Astrocyte (in vitro differentiated cells and primary cell): ENCODE results near the gene SUPT4H1. TPM values are rescaled to one million over a fixed set of nuclear protein-coding genes. Genes with fewer than 3 reads are reported as not detected.
A peak's percentile ranks its signal among the peaks of the same experiment; 100 is the strongest.

Source experiments
- DNase-seq: peaks from one replicate; pipeline ENCODE4 v3.0.0-alpha.2; 2010; ENCODE audit warnings: low read depth
- FAIRE-seq: peaks from 2 replicates; lab custom pipeline; 2011; peaks lifted over from hg19 to GRCh38; lab: Jason Lieb, UNC
- H2AFZ ChIP-seq: 2 replicates; pipeline ENCODE4 v1.6.0; 2012; ENCODE audit warnings: low read depth, low read length, inconsistent platforms
- H3K27ac ChIP-seq: 2 replicates; pipeline ENCODE4 v1.5.1; 2011; ENCODE audit warnings: low read depth, low read length, inconsistent platforms
- H3K27me3 ChIP-seq: 2 replicates; pipeline ENCODE4 v1.6.0; 2011; ENCODE audit warnings: low read length, inconsistent platforms; ENCODE audit not compliant: insufficient read depth
- H3K36me3 ChIP-seq: 2 replicates; pipeline ENCODE4 v1.5.1; 2011; ENCODE audit warnings: low read length, inconsistent platforms; ENCODE audit not compliant: insufficient read depth
- H3K4me1 ChIP-seq: 2 replicates; pipeline ENCODE4 v1.5.1; 2011; ENCODE audit warnings: low read length, inconsistent platforms; ENCODE audit not compliant: insufficient read depth
- H3K4me2 ChIP-seq: 2 replicates; pipeline ENCODE4 v1.6.0; 2012; ENCODE audit warnings: low read length, inconsistent platforms
- H3K4me3 ChIP-seq: 2 replicates; pipeline ENCODE4 v1.5.1; 2011; ENCODE audit warnings: low read depth, mild to moderate bottlenecking, low read length, inconsistent platforms; ENCODE audit not compliant: insufficient read depth
- H3K79me2 ChIP-seq: 2 replicates; pipeline ENCODE4 v1.6.0; 2012; ENCODE audit warnings: mild to moderate bottlenecking, low read length, inconsistent platforms; ENCODE audit not compliant: insufficient read depth
- H3K9ac ChIP-seq: 2 replicates; pipeline ENCODE4 v1.6.0; 2012; ENCODE audit warnings: mild to moderate bottlenecking, low read length, inconsistent platforms
- H3K9me3 ChIP-seq: 2 replicates; pipeline ENCODE4 v1.5.1; 2012; ENCODE audit warnings: low read depth, mild to moderate bottlenecking, low read length, inconsistent platforms; ENCODE audit not compliant: insufficient read depth
- H4K20me1 ChIP-seq: 2 replicates; pipeline ENCODE4 v1.6.0; 2012; ENCODE audit warnings: low read length, inconsistent platforms; ENCODE audit not compliant: insufficient read depth
- H3K27ac Mint-ChIP-seq: one replicate; pipeline ENCODE4 v1.8.0; 2021; ENCODE audit warnings: mild to moderate bottlenecking, mixed read lengths; ENCODE audit not compliant: unreplicated experiment
- H3K27me3 Mint-ChIP-seq: one replicate; pipeline ENCODE4 v1.8.0; 2021; ENCODE audit warnings: low read depth, mixed read lengths; ENCODE audit not compliant: unreplicated experiment
- H3K36me3 Mint-ChIP-seq: one replicate; pipeline ENCODE4 v1.8.0; 2021; ENCODE audit warnings: low read depth, mixed read lengths; ENCODE audit not compliant: unreplicated experiment
- H3K4me1 Mint-ChIP-seq: one replicate; pipeline ENCODE4 v1.8.0; 2021; ENCODE audit warnings: low read depth, mixed read lengths; ENCODE audit not compliant: unreplicated experiment
- H3K4me3 Mint-ChIP-seq: one replicate; pipeline ENCODE4 v1.8.0; 2021; ENCODE audit warnings: mild to moderate bottlenecking, moderate library complexity, mixed read lengths; ENCODE audit not compliant: unreplicated experiment
- H3K9me3 Mint-ChIP-seq: one replicate; pipeline ENCODE4 v1.8.0; 2021; ENCODE audit warnings: mild to moderate bottlenecking, mixed read lengths; ENCODE audit not compliant: unreplicated experiment
- EZH2 ChIP-seq: IDR thresholded peaks from 2 replicates; pipeline ENCODE4 v1.6.1; 2012; ENCODE audit warnings: mild to moderate bottlenecking, low read length, inconsistent platforms; ENCODE audit not compliant: insufficient read depth
- total RNA-seq: library from RNA; stranded (reverse); gene quantifications from 2 replicates; pipeline ENCODE4 v1.2.1, GENCODE V29; 2021
- TF ChIP-seq, protein P1 (sequence below): IDR thresholded peaks from 2 replicates; pipeline ENCODE4 v1.5.1; 2011; ENCODE audit warnings: low read depth, mild to moderate bottlenecking, inconsistent platforms, low read length, moderate library complexity; ENCODE audit not compliant: insufficient read depth

The SUPT4H1 gene
- total RNA-seq, 1 donor from 2014 or later: 108 TPM

DNA sequence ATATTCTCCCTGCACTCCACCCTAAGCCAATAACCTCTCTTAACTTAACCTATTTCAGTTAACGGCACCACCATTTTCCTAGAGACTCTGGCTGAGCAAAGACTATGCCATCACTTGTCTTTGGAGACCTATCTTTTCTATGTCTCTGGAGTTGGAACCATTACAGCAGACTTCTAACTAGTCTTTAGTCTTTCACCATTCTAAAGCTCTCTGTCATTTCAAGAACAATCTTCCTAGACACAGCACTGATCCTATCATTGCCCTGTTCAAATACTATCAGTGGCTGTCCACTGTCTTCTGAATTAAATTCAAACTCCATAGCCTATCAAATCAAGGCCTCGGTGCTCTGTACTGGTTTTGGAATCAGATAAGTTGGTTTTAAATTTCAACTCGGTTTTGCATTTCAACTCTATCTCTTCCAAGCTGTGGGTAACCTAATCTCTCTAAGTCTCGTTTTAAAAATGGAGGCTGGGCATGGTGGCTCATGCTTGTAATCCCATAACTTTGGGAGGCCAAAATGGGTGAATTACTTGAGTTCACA, 33.4 kb upstream of the SUPT4H1 start:
- H3K4me1 Mint-ChIP-seq: peaks cover 17% of the 10 kb centered on the region
- Histone ChIP-seq H2AFZ (no peak overlapping the region), H4K20me1 (no peaks in the 10 kb centered on the region), H3K27me3 (peaks cover 18% of the 10 kb centered on the region), H3K4me3 (no peak overlapping the region), H3K27ac (no peak overlapping the region), H3K9me3 (no peaks in the 10 kb centered on the region), H3K4me1 (no peaks in the 10 kb centered on the region), H3K4me2 (no peak overlapping the region), H3K9ac (no peak overlapping the region), H3K36me3 (no peaks in the 10 kb centered on the region), H3K79me2 (no peaks in the 10 kb centered on the region)
- H3K27me3 Mint-ChIP-seq: peaks cover 2% of the 10 kb centered on the region
- no peaks in the 10 kb centered on the region for H3K9me3 Mint-ChIP-seq
- FAIRE-seq (no peak), DNase-seq (no peak)
- TF ChIP-seq, protein P1, sequence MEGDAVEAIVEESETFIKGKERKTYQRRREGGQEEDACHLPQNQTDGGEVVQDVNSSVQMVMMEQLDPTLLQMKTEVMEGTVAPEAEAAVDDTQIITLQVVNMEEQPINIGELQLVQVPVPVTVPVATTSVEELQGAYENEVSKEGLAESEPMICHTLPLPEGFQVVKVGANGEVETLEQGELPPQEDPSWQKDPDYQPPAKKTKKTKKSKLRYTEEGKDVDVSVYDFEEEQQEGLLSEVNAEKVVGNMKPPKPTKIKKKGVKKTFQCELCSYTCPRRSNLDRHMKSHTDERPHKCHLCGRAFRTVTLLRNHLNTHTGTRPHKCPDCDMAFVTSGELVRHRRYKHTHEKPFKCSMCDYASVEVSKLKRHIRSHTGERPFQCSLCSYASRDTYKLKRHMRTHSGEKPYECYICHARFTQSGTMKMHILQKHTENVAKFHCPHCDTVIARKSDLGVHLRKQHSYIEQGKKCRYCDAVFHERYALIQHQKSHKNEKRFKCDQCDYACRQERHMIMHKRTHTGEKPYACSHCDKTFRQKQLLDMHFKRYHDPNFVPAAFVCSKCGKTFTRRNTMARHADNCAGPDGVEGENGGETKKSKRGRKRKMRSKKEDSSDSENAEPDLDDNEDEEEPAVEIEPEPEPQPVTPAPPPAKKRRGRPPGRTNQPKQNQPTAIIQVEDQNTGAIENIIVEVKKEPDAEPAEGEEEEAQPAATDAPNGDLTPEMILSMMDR: no peak
- TF ChIP-seq EZH2: no peak
- no peak overlapping the region for H3K4me3 Mint-ChIP-seq
- no peaks in the 10 kb centered on the region for H3K36me3 Mint-ChIP-seq
- H3K27ac Mint-ChIP-seq: no peak overlapping the region

DNA sequence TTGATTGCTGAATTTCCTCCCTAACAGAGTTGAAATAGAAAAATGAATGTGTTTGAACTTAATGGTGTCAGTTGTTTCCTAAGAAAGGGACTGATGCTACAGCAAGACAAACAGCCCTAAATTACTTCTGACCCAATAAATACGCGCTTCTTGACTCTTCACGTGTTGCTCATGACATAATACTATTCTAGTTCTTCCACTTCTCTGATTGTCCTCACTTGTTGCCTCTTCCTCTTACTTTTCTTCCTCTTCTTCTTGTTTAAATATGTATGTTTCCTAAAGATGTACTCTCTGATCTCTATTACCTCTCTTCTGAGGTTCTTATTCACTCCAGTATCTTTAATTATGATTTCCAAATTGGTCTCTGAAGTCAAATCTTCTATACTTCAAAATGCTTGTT, 32.9 kb upstream of the SUPT4H1 start:
- Histone ChIP-seq H3K27me3 (peaks cover 20% of the 10 kb centered on the region), H4K20me1 (no peaks in the 10 kb centered on the region), H3K9me3 (no peaks in the 10 kb centered on the region), H3K4me3 (no peak overlapping the region), H3K36me3 (no peaks in the 10 kb centered on the region), H3K27ac (no peak overlapping the region), H3K79me2 (no peaks in the 10 kb centered on the region), H3K4me1 (no peaks in the 10 kb centered on the region), H3K4me2 (no peak overlapping the region), H2AFZ (no peak overlapping the region), H3K9ac (no peak overlapping the region)
- H3K27me3 Mint-ChIP-seq: peaks cover under 1% of the 10 kb centered on the region
- FAIRE-seq (no peak), DNase-seq (no peak)
- TF ChIP-seq, protein P1: no peak
- TF ChIP-seq EZH2: no peak
- no peaks in the 10 kb centered on the region for H3K9me3 Mint-ChIP-seq
- no peak overlapping the region for H3K27ac Mint-ChIP-seq
- no peak overlapping the region for H3K4me3 Mint-ChIP-seq
- no peaks in the 10 kb centered on the region for H3K36me3 Mint-ChIP-seq
- peaks cover 18% of the 10 kb centered on the region for H3K4me1 Mint-ChIP-seq

DNA sequence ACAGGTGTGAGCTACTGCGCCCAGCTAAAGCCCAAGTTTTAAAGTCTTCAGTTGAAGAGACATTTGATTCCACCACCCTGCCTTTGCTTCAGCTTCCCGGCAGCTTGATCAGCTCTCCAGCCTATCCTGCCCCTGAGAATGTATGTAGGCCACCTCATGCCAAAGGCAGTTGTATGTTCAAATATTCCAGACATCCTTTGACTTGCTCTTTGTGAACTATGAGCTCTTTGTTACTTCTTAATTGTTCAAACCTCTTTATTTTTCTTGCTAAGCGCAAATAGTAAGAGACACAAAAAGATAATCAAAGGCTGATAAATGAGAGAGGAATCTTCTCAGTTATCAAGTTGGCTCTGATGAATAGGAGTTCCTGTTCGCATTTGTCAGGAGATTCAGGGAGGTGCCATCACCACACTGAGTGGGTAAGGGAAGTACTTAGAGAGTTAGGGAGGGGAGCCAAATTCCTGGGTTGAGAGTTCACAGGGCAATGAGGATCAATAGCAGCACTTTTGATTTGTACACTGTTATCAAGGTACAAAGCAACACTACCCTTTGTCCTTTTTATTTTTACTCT, 32.0 kb upstream of the SUPT4H1 start:
- H3K27ac Mint-ChIP-seq: peak overlapping the region; percentile 36
- Histone ChIP-seq H3K27me3 (peaks cover 12% of the 10 kb centered on the region), H3K9ac (no peak overlapping the region), H3K4me1 (no peaks in the 10 kb centered on the region), H3K79me2 (no peaks in the 10 kb centered on the region), H3K27ac (no peak overlapping the region), H3K9me3 (no peaks in the 10 kb centered on the region), H3K36me3 (no peaks in the 10 kb centered on the region), H2AFZ (no peak overlapping the region), H3K4me2 (no peak overlapping the region), H4K20me1 (no peaks in the 10 kb centered on the region), H3K4me3 (no peak overlapping the region)
- no peak for DNase-seq
- H3K27me3 Mint-ChIP-seq: no peaks in the 10 kb centered on the region
- peaks cover 26% of the 10 kb centered on the region for H3K4me1 Mint-ChIP-seq
- TF ChIP-seq, protein P1: no peak
- no peak for TF ChIP-seq EZH2
- no peak for FAIRE-seq
- no peaks in the 10 kb centered on the region for H3K36me3 Mint-ChIP-seq
- H3K9me3 Mint-ChIP-seq: no peaks in the 10 kb centered on the region
- H3K4me3 Mint-ChIP-seq: no peak overlapping the region
